Measurements from ENCODE around the gene KRTAP10-12. TPM values are rescaled to one million over a fixed set of nuclear protein-coding genes. Genes with fewer than 3 reads are reported as not detected.

Gene KRTAP10-12
- total RNA-seq, 1 experiment from 2014 or later: not detected

DNA sequence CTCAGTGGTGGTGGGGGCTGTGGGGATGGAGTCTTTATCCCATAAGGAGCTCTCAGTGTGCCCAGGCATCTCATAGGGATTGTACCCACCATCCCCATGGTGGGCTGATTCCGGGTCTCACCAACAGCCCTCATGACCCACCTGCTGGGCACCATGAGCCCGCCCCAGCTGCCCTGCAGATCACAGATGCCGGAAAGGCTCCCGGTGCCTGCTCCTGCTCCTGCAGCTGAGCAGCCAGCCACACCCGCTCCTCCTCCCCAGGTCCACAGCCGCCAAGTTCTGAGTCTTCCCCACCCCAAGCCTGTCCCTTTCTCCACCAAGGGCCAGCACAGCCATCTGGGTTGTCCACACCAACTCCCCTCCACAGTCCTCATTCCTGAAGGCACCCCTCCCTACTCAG, 29.9 kb downstream of the KRTAP10-12 start:
- ChIA-PET CTCF (interaction anchor here (1.0 to 1.5 kb wide), 3 partner anchors 22 to 216 kb away, joined by 3 to 6 read pairs (median 3); no protein-coding TSS in a partner anchor), POLR2A (no interaction called here)
- TF ChIP-seq GABPB1 (CRISPR knock-in tag; IDR thresholded peaks at IDR 0.05) (no peak), ZBTB21 (CRISPR knock-in tag; IDR thresholded peaks at IDR 0.05; ENCODE audit: borderline replicate concordance) (no peak), TEAD4 (CRISPR knock-in tag; IDR thresholded peaks at IDR 0.05) (no peak), SP1 (CRISPR knock-in tag; conservative IDR thresholded peaks at IDR 0.05) (no peak), TP53 (CRISPR knock-in tag; IDR thresholded peaks at IDR 0.05) (no peak), ZNF317 (CRISPR knock-in tag; IDR thresholded peaks at IDR 0.05; ENCODE audit: borderline replicate concordance, low read depth) (no peak), FOXK1 (CRISPR knock-in tag; IDR thresholded peaks at IDR 0.05) (no peak), ATF1 (CRISPR knock-in tag; IDR thresholded peaks at IDR 0.05) (no peak), GRHL2 (CRISPR knock-in tag; IDR thresholded peaks at IDR 0.05; ENCODE audit: insufficient replicate concordance, severe bottlenecking) (no peak), IRF2 (CRISPR knock-in tag; IDR thresholded peaks at IDR 0.05; ENCODE audit: borderline replicate concordance, low read depth) (no peak), TCF7 (CRISPR knock-in tag; IDR thresholded peaks at IDR 0.05; ENCODE audit: low read depth) (no peak)
- TF ChIP-seq, protein P1, sequence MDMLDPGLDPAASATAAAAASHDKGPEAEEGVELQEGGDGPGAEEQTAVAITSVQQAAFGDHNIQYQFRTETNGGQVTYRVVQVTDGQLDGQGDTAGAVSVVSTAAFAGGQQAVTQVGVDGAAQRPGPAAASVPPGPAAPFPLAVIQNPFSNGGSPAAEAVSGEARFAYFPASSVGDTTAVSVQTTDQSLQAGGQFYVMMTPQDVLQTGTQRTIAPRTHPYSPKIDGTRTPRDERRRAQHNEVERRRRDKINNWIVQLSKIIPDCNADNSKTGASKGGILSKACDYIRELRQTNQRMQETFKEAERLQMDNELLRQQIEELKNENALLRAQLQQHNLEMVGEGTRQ (CRISPR knock-in tag; IDR thresholded peaks at IDR 0.05): no peak
- TF ChIP-seq, protein P2, sequence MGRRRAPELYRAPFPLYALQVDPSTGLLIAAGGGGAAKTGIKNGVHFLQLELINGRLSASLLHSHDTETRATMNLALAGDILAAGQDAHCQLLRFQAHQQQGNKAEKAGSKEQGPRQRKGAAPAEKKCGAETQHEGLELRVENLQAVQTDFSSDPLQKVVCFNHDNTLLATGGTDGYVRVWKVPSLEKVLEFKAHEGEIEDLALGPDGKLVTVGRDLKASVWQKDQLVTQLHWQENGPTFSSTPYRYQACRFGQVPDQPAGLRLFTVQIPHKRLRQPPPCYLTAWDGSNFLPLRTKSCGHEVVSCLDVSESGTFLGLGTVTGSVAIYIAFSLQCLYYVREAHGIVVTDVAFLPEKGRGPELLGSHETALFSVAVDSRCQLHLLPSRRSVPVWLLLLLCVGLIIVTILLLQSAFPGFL (CRISPR knock-in tag; IDR thresholded peaks at IDR 0.05; ENCODE audit: borderline replicate concordance): no peak
- TF ChIP-seq, protein P3, sequence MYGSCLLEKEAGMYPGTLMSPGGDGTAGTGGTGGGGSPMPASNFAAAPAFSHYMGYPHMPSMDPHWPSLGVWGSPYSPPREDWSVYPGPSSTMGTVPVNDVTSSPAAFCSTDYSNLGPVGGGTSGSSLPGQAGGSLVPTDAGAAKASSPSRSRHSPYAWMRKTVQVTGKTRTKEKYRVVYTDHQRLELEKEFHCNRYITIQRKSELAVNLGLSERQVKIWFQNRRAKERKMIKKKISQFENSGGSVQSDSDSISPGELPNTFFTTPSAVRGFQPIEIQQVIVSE (CRISPR knock-in tag; IDR thresholded peaks at IDR 0.05; ENCODE audit: borderline replicate concordance): no peak
- peaks cover 6% of the 10 kb centered on the region for H3K9me3 Mint-ChIP-seq
- H3K36me3 Mint-ChIP-seq: no peaks in the 10 kb centered on the region
- ATAC-seq (no peak), DNase-seq (ENCODE audit: low spot score) (no peak)
- peaks cover 13% of the 10 kb centered on the region for H3K27me3 Mint-ChIP-seq (ENCODE audit: low read depth)
- H3K27ac Mint-ChIP-seq: no peak overlapping the region
- H3K4me3 Mint-ChIP-seq: no peak overlapping the region
- peaks cover 16% of the 10 kb centered on the region for H3K4me1 Mint-ChIP-seq

DNA sequence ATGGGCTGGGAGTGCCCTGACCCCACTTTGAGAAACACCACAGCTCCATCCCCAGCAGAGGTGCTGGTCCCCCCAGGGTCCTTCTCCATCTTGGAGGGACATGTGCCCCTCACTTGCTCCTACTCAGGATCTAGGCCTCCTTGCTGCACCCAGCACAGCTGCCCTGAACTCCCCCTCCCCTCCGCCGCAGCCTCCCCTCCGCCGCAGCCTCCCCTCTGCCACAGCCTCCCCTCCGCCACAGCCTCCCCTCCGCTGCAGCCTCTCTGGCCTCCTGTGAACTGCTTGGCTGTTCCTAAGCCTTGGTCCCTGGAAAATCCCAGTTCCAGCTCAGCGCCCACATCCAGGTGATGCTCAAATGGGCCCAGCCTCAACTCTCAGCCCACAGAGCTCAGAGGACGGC, 30.3 kb downstream of the KRTAP10-12 start:
- peaks cover 13% of the 10 kb centered on the region for H3K27me3 Mint-ChIP-seq (ENCODE audit: low read depth)
- CTCF ChIA-PET: interaction anchor here (0.7 to 1.5 kb wide), 3 partner anchors 18 to 66 kb away, joined by 3 to 6 read pairs (median 3); no protein-coding TSS in a partner anchor
- POLR2A ChIA-PET: no interaction called here
- no peak for ATAC-seq
- H3K27ac Mint-ChIP-seq: no peak overlapping the region
- H3K36me3 Mint-ChIP-seq: no peaks in the 10 kb centered on the region
- peaks cover 6% of the 10 kb centered on the region for H3K9me3 Mint-ChIP-seq
- TF ChIP-seq RELA (CRISPR knock-in tag; IDR thresholded peaks at IDR 0.05; ENCODE audit: borderline replicate concordance) (no peak), SMAD3 (CRISPR knock-in tag; IDR thresholded peaks at IDR 0.05; ENCODE audit: borderline replicate concordance) (no peak), NR3C1 (CRISPR knock-in tag; conservative IDR thresholded peaks at IDR 0.05; ENCODE audit: low read depth) (no peak), OVOL2 (CRISPR knock-in tag; IDR thresholded peaks at IDR 0.05; ENCODE audit: borderline replicate concordance) (no peak), NFATC4 (CRISPR knock-in tag; IDR thresholded peaks at IDR 0.05) (no peak)
- TF ChIP-seq, protein P4, sequence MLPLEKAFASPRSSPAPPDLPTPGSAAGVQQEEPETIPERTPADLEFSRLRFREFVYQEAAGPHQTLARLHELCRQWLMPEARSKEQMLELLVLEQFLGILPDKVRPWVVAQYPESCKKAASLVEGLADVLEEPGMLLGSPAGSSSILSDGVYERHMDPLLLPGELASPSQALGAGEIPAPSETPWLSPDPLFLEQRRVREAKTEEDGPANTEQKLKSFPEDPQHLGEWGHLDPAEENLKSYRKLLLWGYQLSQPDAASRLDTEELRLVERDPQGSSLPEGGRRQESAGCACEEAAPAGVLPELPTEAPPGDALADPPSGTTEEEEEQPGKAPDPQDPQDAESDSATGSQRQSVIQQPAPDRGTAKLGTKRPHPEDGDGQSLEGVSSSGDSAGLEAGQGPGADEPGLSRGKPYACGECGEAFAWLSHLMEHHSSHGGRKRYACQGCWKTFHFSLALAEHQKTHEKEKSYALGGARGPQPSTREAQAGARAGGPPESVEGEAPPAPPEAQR (CRISPR knock-in tag; IDR thresholded peaks at IDR 0.05): no peak
- TF ChIP-seq, protein P5, sequence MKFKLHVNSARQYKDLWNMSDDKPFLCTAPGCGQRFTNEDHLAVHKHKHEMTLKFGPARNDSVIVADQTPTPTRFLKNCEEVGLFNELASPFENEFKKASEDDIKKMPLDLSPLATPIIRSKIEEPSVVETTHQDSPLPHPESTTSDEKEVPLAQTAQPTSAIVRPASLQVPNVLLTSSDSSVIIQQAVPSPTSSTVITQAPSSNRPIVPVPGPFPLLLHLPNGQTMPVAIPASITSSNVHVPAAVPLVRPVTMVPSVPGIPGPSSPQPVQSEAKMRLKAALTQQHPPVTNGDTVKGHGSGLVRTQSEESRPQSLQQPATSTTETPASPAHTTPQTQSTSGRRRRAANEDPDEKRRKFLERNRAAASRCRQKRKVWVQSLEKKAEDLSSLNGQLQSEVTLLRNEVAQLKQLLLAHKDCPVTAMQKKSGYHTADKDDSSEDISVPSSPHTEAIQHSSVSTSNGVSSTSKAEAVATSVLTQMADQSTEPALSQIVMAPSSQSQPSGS (CRISPR knock-in tag; IDR thresholded peaks at IDR 0.05; ENCODE audit: borderline replicate concordance, low read depth): no peak
- TF ChIP-seq, protein P6, sequence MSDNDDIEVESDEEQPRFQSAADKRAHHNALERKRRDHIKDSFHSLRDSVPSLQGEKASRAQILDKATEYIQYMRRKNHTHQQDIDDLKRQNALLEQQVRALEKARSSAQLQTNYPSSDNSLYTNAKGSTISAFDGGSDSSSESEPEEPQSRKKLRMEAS (CRISPR knock-in tag; IDR thresholded peaks at IDR 0.05): no peak
- peaks cover 16% of the 10 kb centered on the region for H3K4me1 Mint-ChIP-seq
- no peak for DNase-seq (ENCODE audit: low spot score)
- H3K4me3 Mint-ChIP-seq: no peak overlapping the region
